ENCODE results near the gene LHX8.

DNA sequence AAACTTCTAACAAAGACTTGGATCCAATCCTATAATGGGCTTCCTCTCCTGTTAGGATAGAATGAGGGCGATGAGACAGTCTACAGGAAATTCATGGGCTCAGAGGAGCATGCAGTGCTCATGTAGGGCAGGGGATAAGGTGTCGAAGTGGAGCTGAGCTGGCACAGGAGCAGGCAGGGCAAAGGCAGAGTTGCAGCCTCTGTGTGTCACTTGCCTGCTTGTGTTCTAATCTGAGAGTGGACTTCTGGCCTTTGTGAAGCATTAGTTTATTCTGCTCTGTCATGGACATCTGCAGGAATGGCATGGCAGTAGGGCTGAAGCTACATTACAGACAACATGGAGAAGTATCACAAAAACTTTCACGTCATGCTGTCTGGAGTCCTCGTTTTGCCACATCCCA, 32.6 kb downstream of the LHX8 start:
- TF ChIP-seq, protein P1, sequence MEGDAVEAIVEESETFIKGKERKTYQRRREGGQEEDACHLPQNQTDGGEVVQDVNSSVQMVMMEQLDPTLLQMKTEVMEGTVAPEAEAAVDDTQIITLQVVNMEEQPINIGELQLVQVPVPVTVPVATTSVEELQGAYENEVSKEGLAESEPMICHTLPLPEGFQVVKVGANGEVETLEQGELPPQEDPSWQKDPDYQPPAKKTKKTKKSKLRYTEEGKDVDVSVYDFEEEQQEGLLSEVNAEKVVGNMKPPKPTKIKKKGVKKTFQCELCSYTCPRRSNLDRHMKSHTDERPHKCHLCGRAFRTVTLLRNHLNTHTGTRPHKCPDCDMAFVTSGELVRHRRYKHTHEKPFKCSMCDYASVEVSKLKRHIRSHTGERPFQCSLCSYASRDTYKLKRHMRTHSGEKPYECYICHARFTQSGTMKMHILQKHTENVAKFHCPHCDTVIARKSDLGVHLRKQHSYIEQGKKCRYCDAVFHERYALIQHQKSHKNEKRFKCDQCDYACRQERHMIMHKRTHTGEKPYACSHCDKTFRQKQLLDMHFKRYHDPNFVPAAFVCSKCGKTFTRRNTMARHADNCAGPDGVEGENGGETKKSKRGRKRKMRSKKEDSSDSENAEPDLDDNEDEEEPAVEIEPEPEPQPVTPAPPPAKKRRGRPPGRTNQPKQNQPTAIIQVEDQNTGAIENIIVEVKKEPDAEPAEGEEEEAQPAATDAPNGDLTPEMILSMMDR (IDR thresholded peaks at IDR 0.05; ENCODE audit: insufficient read depth, low read depth, low read length) = no peak
- no peak for TF ChIP-seq EZH2 (IDR thresholded peaks at IDR 0.05; ENCODE audit: insufficient read depth, low read length)
